Upper lobe of left lung (tissue), 6 donors: ENCODE data around the gene SMIM23. TPM values are rescaled to one million over a fixed set of nuclear protein-coding genes. Genes with fewer than 3 reads are reported as not detected.

ENCODE experiments used
- ATAC-seq, 2 donors: fragments of 200-7000 bp; cut with Tn5 transposase; one replicate each; pipeline ENCODE4 v1.9.1; 2022; ENCODE audit warnings: mild to moderate bottlenecking in 2 of 2, moderate library complexity in 2 of 2; ENCODE audit not compliant: low FRiP score in 2 of 2
- DNase-seq, 2 donors: peaks; one replicate each; pipeline ENCODE4 v3.0.0-alpha.2; 2019 to 2020
- H3K27ac ChIP-seq, 4 donors: fragments of 200-600 bp; sonication (generic); one replicate each; pipeline ENCODE4 v1.5.1; 2016 to 2019
- H3K27me3 ChIP-seq, 4 donors: fragments of 200-600 bp; sonication (generic); one replicate each; pipeline ENCODE4 v1.5.1; 2017 to 2019
- H3K36me3 ChIP-seq, 4 donors: fragments of 200-600 bp; sonication (generic); one replicate each; pipeline ENCODE4 v1.5.1; 2016 to 2019
- H3K4me1 ChIP-seq, 4 donors: fragments of 200-600 bp; sonication (generic); one replicate each; pipeline ENCODE4 v1.5.1; 2018 to 2019
- H3K4me3 ChIP-seq, 4 donors: fragments of 200-600 bp; sonication (generic); one replicate each; pipeline ENCODE4 v1.5.1; 2017 to 2019; ENCODE audit warnings: mild to moderate bottlenecking in 2 of 4, moderate library complexity in 1 of 4
- H3K9me3 ChIP-seq, 4 donors: fragments of 200-600 bp; sonication (generic); one replicate each; pipeline ENCODE4 v1.5.1; 2018 to 2019
- EP300 ChIP-seq, 4 donors: sonication (generic); formaldehyde crosslinking; IDR thresholded peaks; one replicate each; pipeline ENCODE4 v1.5.1; 2017; ENCODE audit warnings: antibody characterized with exemption in 4 of 4, control low read depth in 2 of 4
- POLR2A ChIP-seq, 4 donors: fragments of 450-650 bp; IDR thresholded peaks; one replicate each; pipeline ENCODE4 v1.5.1; 2016 to 2017; ENCODE audit warnings: antibody characterized with exemption in 4 of 4, mild to moderate bottlenecking in 2 of 4
- POLR2AphosphoS5 ChIP-seq, 2 donors: sonication (generic); formaldehyde crosslinking; IDR thresholded peaks; one replicate each; pipeline ENCODE4 v1.5.1; 2017; ENCODE audit warnings: antibody characterized with exemption in 2 of 2
- WGBS, 2 donors: methylation state at CpG; one replicate each; pipeline ENCODE4 v1.1.5; 2017 to 2018; 5-methylcytosine and 5-hydroxymethylcytosine counted together
- total RNA-seq, 6 donors: library from RNA; depleted of rRNA in 4 of 6; stranded (reverse); fragments of >200 nt in 4 of 6; gene quantifications; one replicate each; pipeline versions ENCODE4 v1.1.0 to v1.2.1, GENCODE V29; 2016 to 2021
- TF ChIP-seq, protein P1 (sequence below), 6 experiments: fragments of 450-650 bp in 4 of 6; fragments of 200-600 bp in 2 of 6; sonication (generic) in 2 of 6; IDR thresholded peaks; one replicate each; pipeline ENCODE4 v1.5.1; 2016 to 2019; ENCODE audit warnings: antibody characterized with exemption in 6 of 6
- donor health status: DM: no; HTN: no; CAD: no; lungs with moderate emphysema.
- donor health status: DM: no; HTN: yes; CAD: no; lungs with severe emphysema.

The SMIM23 gene
- total RNA-seq, 6 donors from 2014 or later: not detected

DNA sequence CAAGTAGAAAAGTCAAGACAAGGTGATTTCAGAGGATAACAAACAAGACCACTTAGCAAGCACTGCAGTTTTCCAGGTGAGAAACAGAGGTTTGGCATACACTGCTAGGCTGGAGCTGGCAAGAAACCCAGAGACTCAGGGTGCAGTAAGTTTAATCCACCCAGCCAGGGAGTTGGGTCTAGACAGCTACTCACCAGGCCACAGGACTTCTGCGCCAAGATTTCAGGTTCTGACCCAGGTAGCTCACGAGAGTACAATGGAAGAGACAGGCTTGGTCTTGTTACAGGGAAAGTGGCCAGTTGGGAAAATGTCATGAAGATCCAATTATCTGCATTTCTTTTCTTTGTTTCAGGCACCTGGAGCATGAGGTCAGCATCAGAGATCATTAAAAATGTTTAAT lies 9.8 kb downstream of the SMIM23 start:
- Histone ChIP-seq H3K4me3 (no peak overlapping the region), H3K27me3 (no peaks in the 10 kb centered on the region), H3K27ac (no peak overlapping the region), H3K4me1 (no peaks in the 10 kb centered on the region), H3K36me3 (no peaks in the 10 kb centered on the region), H3K9me3 (no peaks in the 10 kb centered on the region)
- ATAC-seq: no peak
- DNase-seq: no peak
- WGBS, 2 donors: 82 to 95% methylated on average over 2 of the region's 2 CpGs
- TF ChIP-seq POLR2A (IDR thresholded peaks at IDR 0.05) (no peak), EP300 (IDR thresholded peaks at IDR 0.05) (no peak), POLR2AphosphoS5 (IDR thresholded peaks at IDR 0.05) (no peak)
- TF ChIP-seq, protein P1, sequence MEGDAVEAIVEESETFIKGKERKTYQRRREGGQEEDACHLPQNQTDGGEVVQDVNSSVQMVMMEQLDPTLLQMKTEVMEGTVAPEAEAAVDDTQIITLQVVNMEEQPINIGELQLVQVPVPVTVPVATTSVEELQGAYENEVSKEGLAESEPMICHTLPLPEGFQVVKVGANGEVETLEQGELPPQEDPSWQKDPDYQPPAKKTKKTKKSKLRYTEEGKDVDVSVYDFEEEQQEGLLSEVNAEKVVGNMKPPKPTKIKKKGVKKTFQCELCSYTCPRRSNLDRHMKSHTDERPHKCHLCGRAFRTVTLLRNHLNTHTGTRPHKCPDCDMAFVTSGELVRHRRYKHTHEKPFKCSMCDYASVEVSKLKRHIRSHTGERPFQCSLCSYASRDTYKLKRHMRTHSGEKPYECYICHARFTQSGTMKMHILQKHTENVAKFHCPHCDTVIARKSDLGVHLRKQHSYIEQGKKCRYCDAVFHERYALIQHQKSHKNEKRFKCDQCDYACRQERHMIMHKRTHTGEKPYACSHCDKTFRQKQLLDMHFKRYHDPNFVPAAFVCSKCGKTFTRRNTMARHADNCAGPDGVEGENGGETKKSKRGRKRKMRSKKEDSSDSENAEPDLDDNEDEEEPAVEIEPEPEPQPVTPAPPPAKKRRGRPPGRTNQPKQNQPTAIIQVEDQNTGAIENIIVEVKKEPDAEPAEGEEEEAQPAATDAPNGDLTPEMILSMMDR (IDR thresholded peaks at IDR 0.05): no peak

DNA sequence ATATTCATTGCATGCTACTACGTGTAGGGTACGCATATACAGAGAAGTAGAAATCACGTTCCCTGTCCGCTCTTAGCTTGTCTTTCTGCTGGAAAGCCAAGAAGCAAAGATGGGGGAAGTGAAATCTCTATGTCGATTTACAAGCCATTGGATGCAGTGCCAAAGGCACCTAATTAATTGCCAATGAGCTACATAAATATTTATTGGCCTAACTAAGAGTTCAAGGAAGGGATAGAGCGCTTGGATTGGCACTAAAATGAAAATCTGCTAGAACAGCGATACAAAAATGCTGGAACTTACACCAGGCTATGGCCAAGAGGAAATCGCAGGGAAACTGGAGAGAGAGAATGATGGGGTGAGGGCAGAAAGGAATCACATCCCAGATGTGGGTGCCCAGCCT lies 10.8 kb downstream of the SMIM23 start:
- no peak overlapping the region for H3K27ac ChIP-seq
- ATAC-seq (no peak), DNase-seq (no peak)
- TF ChIP-seq POLR2AphosphoS5 (IDR thresholded peaks at IDR 0.05) (no peak), POLR2A (IDR thresholded peaks at IDR 0.05) (no peak), EP300 (IDR thresholded peaks at IDR 0.05) (no peak)
- TF ChIP-seq, protein P1 (IDR thresholded peaks at IDR 0.05): no peak
- H3K36me3 ChIP-seq: no peaks in the 10 kb centered on the region
- 68 to 80% methylated on average over 8 of the region's 8 CpGs for WGBS, 2 donors
- no peaks in the 10 kb centered on the region for H3K9me3 ChIP-seq
- H3K27me3 ChIP-seq: no peaks in the 10 kb centered on the region
- no peaks in the 10 kb centered on the region for H3K4me1 ChIP-seq
- H3K4me3 ChIP-seq: no peak overlapping the region

DNA sequence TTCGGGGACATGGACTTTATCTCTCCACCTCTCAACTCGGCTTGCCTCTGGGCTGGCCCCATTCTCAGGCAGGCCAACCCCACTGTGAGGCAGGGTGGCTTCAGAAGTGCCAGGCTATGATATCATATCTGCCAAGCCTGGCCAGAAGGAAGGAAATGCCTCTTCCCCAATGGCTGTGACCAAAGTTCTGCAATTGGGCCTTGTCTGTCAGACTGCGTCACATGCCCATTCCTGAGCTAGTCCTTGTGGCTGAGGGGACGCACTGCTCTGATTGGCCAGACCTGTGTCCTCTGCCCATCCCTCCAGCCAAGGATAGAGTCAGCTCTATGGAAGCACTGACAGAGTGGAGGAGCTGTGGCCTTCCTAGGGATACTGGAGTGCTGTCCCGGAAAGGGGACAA lies 11.9 kb downstream of the SMIM23 start:
- H3K27ac ChIP-seq: no peak overlapping the region
- no peak overlapping the region for H3K4me3 ChIP-seq
- H3K27me3 ChIP-seq: no peaks in the 10 kb centered on the region
- H3K36me3 ChIP-seq: no peaks in the 10 kb centered on the region
- H3K4me1 ChIP-seq: no peaks in the 10 kb centered on the region
- ATAC-seq (no peak), DNase-seq (no peak)
- no peaks in the 10 kb centered on the region for H3K9me3 ChIP-seq
- TF ChIP-seq, protein P1 (IDR thresholded peaks at IDR 0.05): no peak
- TF ChIP-seq POLR2A (IDR thresholded peaks at IDR 0.05) (no peak), EP300 (IDR thresholded peaks at IDR 0.05) (no peak), POLR2AphosphoS5 (IDR thresholded peaks at IDR 0.05) (no peak)
- 74 to 79% methylated on average over 5 of the region's 5 CpGs for WGBS, 2 donors

DNA sequence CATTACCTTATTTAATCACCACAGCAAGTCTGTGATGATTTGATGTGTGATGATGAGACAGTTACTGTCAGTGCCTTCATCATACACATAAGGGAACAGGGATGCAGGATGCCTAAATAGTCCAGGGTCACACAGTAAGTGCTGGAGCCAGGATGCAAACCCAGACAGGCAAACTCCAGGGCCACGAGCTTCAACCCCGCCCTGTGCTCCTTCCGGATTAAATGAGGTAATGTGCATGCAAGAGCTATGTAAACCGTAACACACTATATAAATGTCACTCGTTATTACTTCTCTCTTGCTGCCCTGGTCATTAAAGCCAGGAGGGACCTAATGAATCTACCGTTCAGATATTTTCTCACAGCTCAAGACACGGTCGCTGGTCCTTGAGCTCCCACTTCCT lies 12.8 kb downstream of the SMIM23 start:
- H3K36me3 ChIP-seq: no peaks in the 10 kb centered on the region
- H3K27me3 ChIP-seq: no peaks in the 10 kb centered on the region
- no peaks in the 10 kb centered on the region for H3K9me3 ChIP-seq
- 72 to 87% methylated on average over 8 of the region's 8 CpGs for WGBS, 2 donors
- DNase-seq (no peak), ATAC-seq (no peak)
- no peaks in the 10 kb centered on the region for H3K4me1 ChIP-seq
- TF ChIP-seq, protein P1 (IDR thresholded peaks at IDR 0.05): no peak
- TF ChIP-seq POLR2A (IDR thresholded peaks at IDR 0.05): no peak
- no peak for TF ChIP-seq EP300 (IDR thresholded peaks at IDR 0.05)
- no peak for TF ChIP-seq POLR2AphosphoS5 (IDR thresholded peaks at IDR 0.05)
- H3K4me3 ChIP-seq: no peak overlapping the region
- no peak overlapping the region for H3K27ac ChIP-seq

DNA sequence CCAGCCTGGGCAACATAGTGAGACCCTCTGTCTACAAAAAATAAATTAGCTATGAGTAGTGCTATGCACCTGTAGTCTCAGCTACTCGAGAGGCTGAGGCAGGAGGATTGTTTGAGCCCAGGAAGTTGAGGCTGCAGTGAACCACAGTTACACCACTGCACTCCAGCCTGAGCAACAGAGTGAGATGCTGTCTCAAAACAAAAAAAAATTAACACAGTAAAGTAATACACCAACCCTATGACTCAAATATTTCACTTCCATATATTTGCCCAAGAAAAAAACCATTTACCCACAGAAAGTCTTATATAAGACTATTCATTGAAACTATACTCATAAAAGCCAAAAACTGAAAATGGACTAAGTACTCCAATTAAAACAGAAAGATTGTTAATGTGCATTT lies 16.2 kb downstream of the SMIM23 start:
- Histone ChIP-seq H3K9me3 (no peaks in the 10 kb centered on the region), H3K4me1 (no peaks in the 10 kb centered on the region), H3K27me3 (no peaks in the 10 kb centered on the region), H3K36me3 (no peaks in the 10 kb centered on the region), H3K4me3 (no peak overlapping the region), H3K27ac (no peak overlapping the region)
- TF ChIP-seq POLR2A (IDR thresholded peaks at IDR 0.05) (no peak), EP300 (IDR thresholded peaks at IDR 0.05) (no peak), POLR2AphosphoS5 (IDR thresholded peaks at IDR 0.05) (no peak)
- TF ChIP-seq, protein P1 (IDR thresholded peaks at IDR 0.05): no peak
- WGBS, 2 donors: 84 to 94% methylated on average over 1 of the region's 1 CpG
- DNase-seq: no peak
- no peak for ATAC-seq
